Stimulated activated CD4-positive, alpha-beta T cell treated with anti-CD3 and anti-CD28 coated beads, Interleukin-12 subunit alpha, Interleukin-12 subunit beta, amount 100 ng/mL, for 48 hours (primary cell): ENCODE measurements around the gene PPM1H.
"Not testable (repeated sequence)": the region's sequence is repeated elsewhere in the genome, so short reads cannot be mapped to it uniquely, and the experiment has no call there.

Source experiments
- DNase-seq, 3 donors: peaks; one replicate each; pipeline ENCODE4 v3.0.0-alpha.2; 2020; ENCODE audit warnings: low read depth in 2 of 3, low spot score in 1 of 3

PPM1H gene

DNA sequence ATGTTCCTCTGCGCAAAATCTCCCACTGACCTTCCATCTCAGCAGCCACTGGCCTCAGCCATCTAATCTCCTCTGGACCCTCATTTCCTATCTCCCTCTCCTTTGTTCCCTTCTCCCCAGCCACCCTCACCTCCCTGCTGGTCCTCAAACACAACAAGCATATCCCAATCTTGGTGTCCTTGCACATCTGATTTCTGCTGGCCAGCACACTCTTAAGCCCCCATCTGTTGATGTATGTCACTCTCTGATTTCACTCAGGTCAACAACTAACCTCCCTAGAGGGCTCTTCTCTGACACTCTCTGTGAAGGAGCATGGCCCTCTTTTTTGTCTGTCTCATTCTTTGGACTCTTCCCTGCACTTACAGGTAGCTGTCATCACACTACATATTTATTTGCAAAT, 25.6 kb downstream of the PPM1H start:
- DNase-seq, result no peak

DNA sequence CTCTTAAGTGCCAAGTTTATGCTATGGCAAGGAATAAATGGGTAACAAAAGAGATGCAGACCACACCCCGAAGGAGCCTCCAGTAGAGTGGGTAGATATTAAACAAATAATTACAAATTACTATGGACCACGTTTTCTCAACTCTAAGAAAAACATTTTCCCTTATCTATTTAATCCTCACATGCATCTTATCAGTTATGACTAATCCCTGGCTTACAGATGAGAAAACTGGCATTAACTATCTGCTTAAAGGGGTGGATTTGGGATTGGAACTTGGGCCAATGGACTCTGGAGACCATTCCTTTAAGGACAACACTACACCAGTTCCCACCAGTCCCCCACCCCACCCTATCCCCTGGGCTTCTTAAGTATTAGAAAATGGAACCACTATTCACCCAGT, 26.3 kb downstream of the PPM1H start:
- DNase-seq, result no peak

DNA sequence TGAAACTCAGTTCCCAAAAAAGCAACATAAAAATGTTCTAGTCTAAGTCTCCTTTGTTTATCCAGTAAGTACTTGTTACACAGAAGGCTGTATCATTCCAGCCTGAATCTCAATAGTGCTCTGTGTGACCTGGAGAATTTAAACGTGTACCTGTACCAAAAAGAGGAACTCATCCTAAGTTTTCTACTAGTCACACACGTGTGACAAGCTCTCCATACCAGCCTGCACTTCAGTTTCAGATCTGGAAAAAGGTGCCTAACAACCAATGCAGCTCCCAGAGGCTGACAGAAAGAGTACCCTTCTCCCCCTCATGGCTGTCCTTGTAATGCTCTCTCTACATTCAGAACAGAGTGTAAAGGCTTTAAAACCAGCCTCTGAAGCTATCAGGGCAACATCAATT, 27.4 kb downstream of the PPM1H start:
- DNase-seq, result no peak

DNA sequence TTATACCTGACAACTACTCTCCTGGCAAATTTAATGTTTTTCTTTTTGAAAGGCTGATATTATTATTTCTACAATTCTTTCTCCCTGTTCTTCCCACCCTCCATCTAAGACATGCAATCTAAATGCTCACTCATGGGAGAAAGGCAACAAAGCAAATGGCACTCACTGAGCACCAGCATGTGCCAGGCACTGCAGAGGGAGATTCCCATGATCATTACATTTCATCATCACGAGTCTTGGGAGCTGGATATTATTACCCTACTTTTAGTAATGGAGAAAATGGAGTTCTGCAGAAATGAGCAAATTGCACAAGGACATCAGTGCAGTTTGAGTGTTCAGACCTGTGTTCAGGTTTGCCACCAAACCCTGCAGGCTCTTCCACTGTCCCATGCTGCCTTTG, 27.9 kb downstream of the PPM1H start:
- no peak for DNase-seq

DNA sequence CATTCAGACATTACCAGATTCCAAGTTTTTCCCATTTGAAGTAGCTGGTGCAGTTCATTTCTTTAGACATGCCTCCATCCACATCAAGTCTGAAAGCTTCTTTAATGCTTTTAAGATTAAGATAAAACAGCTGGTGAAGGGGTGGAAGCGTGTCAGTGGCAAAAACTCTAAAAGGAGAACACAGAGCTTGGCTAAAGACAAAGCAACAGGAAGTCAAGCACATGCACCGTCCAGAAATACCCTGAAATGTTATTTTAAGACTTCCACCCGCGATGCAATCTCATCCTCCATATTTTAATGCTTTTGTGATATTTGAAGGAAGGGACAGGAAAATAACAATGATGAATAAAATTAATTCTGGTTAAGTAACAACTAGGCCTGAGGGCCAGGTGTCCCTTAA, 31.8 kb downstream of the PPM1H start:
- no peak for DNase-seq

DNA sequence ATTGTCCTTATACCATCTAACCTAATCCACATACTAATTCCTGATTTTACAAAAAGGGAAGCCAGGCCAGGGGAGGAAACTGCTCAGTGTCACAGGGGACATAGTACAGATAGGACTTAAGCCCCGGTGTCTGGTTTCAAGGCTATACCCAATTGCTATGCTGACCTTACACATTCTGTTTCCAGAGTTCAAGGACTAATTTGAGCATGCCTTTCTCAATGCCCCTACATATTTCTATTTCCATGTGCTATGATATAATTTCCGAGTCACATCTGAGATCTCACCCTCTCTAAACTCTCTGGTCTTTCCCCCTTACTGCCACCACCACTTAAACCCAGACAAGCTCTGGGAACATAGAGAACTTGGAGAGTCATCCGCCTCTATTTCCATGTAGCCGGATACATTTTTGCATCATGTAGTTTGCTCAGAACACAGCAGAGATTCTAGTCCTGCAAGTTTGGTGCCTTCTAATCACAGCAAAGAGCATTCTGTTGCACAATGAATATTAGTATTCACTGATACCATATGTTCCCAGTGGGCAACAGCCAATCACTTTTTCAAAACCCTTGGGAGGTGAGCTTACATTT, 34.2 kb downstream of the PPM1H start:
- DNase-seq, result no peak

DNA sequence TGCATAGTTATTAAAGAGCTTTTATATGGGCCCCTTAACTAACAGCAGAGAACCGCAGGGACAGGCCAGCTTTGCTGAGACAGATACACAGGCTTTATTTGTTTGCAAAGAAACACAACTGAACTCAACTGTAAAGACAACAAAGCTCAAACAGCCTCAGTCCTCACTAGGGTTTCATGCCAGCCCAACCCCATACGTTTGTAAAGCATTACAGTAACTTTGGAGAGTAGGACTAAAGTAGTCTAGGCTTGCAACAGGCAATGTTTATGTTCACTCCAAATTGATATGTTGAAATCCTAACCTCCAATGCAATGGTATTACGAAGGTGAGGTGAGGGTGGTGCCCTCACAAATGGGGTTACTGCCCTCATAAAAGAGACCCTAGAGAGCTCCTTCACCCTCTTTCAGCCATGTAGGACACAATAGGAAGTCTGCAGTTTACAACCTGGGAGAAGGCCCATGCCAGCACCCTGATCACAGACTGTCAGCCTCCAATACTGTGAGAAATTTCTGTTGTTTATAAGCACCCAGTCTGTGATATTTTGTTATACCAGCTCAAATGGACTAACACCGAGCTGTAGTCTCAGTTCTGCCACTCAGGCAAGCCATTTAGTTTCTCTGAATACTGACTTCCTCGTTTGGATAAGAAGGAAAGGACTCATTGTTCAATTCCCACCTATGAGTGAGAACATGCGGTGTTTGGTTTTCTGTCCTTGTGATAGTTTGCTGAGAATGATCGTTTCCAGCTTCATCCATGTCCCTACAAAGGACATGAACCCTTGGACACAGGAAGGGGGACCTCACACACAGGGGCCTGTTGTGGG, 35.2 kb downstream of the PPM1H start:
- DNase-seq, result no peak

DNA sequence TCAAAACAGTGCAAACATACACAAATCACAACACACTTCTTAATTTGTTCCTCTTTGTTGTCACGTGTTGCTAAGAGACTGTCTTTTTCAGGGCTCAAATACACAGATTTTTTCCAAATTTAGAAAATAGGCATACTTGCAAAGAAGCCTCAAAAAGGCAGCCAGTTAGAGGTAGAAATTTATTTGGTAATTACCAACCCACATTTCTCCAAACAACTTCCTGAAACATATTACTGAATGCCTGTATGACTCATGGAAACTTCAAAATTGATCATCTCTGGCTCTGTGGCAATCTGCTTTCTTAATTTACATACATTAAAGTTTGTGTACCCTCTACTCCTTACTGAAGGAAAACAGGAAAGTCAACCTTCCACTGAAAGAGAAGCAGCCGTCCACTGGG, 36.4 kb downstream of the PPM1H start:
- DNase-seq, result no peak

DNA sequence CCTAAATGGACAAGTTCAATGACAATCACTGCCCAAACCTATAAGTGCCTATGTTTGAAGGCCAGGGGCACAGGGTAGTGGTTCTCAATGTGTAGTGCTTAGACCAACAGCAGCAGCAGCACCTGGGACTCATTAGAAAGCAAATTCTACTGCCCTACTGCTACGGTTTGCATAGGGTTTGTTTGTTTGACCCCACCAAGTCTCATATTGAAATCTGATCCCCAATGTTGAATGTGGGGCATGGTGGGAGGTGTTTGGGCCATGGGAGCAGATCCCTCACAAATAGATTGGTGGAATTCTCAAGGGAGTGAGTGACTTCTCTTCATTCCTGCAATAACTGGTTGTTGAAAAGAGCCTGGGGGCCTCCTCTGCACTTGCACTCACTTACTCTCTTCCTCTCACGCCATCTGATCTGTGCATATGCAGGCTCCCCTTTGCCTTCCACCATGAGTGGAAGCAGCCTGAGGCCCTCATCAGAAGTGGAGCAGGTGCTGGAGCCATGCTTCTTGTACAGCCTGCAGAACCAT, 39.5 kb downstream of the PPM1H start:
- DNase-seq, result no peak

DNA sequence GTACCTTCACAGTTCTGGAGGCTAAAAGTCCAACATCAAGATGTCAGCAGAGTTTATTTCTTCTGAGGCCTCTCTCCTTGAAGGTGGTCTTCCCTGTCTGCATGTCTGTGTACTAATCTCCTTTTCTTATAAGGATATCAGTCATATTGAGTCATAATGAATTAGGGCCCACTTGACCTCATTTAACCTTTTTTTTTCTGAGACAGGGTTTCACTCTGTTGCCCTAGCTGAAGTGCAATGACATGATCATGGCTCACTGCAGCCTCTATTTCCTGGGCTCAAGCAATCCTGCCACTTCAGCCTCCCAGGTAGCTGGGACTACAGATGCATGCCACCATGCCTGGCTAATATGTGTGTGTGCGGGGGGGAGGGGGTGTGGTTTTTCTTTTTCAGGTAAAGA, 41.7 kb downstream of the PPM1H start:
- no peak for DNase-seq

DNA sequence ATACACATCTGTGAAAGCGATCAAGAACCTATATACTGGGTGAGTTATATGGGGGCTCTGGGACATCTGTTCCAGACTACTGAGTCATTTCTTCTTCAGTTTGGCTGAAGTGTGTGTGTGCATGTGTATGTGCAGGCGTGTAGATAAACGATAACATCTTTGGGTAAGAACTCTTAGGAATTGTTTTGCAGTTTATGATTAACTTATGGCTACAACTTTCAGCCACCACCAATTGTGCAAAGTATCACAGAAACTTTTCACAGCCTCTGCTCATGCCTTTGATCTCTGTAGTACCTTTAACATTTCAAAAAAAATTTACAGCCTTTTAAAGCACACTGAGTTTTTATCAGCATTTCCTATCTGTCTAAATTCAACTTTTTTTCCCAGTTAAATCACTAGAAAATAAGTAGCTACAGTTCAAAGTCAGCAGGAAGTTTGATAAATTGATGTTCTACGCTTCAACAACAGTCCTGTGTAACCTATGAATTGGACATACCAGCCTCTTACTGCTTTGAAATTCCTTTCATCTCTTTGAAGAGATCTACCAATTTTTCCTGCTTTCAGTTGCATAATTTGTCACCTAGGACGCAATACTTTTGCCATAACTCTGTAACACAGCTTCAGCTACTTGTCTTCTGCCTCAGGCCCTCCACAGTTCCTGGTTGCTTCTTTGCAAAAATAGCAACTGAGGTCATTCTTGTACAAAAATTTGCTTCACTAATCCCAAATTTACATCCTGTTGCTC, 43.0 kb downstream of the PPM1H start:
- DNase-seq, result no peak

DNA sequence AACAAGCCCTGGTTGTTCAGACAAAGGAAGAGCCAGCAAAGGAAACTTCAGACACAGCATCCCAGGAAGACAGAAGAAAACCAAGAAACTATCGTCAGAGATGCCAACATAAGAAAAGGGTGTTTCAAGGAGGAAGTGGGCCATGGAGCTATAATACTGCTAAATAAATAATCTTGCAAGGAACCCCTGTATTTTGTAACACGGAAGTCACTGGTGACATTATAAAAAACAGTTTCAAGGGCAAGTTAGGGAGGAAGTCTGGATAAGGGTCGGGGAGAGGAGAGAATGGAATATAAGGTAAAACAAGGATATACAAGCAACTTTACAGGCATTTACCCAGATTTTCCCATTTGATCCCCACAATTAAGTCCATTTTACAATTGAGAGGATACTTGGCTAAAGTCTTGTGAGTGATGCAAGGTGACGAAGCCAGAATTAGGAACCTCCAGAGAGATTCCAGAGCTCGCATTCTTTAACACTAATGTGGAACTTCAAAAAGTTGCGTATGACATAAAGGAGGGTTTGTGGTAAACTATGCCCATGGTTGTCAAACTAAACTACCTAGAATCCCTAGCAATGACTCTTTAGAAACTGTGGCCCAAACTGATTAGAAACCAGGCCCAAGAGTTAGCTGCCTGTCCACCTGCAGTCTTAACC, 46.4 kb downstream of the PPM1H start:
- DNase-seq, result no peak

DNA sequence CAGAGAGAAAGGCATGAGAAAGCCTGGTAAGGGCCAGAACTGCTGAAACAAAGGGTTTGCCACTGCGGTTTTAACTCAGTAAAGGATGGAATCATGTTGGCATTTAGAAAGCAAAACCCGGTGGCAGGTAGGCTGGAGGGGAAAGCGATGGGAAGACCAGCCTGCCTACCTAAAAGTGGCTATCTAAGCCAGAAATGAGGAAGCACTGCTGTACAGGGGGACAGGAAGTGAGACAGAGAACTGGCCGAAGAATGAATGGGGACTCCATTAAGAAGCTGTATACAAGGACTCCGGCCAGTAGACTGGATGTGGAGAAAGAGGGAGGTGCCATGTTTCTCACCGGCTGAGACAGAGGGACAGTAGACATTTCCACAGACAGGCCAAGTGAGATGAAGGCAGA, 48.2 kb downstream of the PPM1H start:
- no peak for DNase-seq

DNA sequence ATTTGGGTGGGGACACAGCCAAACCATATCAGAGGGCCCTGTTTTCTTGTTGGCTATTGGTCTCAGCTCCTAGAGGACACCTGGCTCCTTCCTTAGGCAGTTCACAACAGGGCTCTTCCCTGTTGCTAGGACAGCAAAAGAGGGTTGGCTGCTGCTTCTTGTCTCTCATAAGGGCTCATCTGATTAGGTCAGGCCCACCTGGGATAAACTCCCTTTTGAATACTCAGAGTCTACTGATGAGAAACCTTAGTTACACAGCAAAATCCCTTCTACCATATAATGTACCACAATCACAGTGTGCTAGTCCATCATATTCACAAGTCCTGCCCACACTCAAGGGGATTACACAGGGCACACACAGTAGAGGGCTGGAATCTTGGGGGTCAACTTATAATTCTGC, 49.7 kb downstream of the PPM1H start:
- no peak for DNase-seq

DNA sequence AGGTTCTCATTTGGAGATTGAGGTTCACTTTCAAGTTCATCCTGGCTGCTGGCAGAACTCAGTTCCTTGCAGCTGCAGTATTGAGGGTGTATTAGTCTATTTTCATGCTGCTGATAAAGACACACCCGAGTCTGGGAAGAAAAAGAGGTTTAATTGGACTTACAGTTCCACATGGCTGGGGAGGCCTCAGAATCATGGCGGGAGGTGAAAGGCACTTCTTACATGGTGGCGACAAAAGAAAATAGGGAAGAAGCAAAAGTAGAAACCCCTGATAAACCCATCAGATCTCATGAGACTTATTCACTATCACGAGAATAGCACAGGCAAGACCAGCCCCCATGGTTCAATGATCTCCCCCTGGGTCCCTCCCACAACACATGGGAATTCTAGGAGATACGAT, 50.1 kb downstream of the PPM1H start:
- DNase-seq, result not testable (repeated sequence)

DNA sequence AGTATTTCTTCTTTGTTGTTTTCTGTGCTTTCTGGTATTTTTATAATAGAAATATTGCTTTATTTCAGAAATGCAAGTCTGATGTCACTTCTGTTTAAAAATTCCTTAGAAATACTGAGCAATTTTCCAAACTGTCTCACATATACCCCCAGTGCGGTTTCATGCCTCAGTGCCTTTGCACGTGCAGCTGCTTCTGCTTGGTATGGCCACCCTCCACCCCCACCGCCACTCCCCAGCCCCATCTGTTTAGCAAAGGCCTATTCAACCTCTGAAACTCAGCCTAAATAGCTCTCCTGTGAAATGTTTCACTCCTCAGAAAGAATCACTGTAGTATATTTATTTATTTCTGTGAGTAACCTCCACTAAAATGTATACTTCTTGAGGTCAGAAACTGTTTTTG, 52.3 kb downstream of the PPM1H start:
- DNase-seq, result no peak

DNA sequence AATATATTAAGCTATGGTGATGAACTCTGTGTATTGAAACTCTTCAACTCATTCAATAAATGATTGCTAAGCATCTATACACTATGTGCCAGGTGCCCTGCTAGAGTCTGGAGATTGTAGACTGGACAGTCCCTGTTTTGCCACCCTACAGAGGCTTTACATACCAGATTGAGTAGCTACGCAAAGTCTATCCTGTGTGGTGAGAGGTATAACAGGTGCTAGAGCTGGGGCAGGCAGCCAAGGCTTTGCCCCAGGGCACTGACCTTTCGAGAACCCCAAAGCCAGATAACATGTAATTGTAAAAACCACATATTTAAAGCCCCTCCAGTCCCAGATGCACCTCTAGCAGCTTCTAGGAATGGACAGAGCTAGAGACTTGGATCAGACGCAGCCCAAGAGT, 52.8 kb downstream of the PPM1H start:
- DNase-seq, result no peak

DNA sequence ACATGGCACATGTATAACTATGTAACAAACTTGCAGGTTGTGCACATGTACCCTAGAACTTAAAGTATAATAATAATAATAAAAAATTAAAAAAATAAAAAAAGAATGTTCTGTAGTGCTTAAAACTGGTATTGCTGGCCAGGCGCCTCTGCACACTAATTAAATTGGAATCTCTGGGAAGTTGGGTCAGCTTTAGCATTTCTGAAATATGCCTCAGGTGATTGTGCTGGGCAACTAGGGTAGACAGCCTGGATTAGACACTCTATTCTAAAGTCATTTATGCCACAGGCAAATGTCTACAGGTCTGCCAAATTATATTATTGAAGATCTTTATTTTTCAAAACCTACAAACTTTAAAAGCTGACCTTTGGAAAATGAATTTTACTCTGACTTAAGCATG, 55.3 kb downstream of the PPM1H start:
- no peak for DNase-seq

DNA sequence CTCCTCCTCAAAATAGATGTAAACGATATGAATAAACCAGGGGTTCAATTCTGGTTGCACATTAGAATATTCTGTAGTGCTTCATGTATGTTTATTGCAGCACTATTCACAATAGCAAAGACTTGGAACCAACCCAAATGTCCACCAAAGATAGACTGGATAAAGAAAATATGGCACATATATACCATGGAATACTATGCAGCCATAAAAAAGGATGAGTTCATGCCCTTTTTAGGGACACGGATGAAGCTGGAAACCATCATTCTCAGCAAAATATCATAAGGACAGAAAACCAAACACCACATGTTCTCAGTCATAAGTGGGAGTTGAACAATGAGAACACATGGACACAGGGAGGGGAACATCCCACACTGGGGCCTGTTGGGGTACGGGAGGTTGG, 55.7 kb downstream of the PPM1H start:
- DNase-seq, result not testable (repeated sequence)

DNA sequence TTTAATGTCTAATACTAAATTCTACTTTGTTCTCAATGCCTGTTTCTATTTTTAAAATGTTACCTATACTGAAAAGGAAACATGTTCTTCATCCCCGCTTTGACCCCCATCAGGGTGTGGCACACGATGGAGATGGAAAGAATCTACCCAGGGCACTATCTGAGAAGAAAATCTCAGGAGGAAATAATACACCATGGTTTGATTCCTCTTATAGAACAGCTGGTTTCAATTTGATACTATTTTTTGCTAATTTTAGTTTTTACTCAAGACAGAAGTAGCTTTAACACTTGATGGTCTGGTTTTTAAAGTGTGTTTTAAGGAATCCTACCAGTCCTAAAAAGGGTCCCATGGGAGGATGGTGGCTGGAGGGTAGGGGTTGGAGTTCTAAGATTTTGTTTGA, 56.7 kb downstream of the PPM1H start:
- DNase-seq, result no peak

DNA sequence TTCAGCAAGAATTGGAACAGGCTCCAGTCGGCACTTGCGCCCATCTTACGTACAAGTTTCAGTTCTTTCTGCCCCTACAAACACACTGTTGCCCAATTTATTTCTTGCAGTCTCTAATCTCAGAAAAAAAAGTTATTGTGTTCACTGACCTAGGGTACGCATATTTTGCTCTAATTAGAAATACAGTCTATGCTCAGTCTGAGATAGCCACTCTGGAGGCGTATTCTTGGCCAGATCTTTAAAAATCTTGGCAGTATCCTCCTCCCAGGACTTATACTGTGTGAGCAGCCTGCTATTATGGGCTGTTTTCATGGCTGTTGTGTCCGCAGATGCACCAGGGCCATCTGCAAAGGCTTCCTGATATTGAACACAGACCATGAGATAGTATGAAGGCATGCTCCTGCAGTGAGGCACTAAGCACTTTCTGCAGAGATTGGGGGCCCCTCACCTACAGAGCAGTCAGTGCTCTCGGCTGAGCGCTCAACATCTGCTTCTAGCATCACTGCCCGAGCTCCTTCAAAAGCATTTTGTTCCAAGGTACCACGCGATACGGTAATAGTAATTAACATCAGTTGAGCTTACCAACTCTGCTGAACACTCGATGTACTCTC, 57.9 kb downstream of the PPM1H start:
- no peak for DNase-seq
